Measurements from ENCODE around the gene OR8S1. TPM values are rescaled to one million over a fixed set of nuclear protein-coding genes. Genes with fewer than 3 reads are reported as not detected.
"Not testable (repeated sequence)": the region's sequence is repeated elsewhere in the genome, so short reads cannot be mapped to it uniquely, and the experiment has no call there.

The OR8S1 gene
- total RNA-seq, 1 donor from 2014 or later, result not detected

GRCh38 chr12:48545833-48546469 is 20.5 kb downstream of the OR8S1 start:
- no peaks in the 10 kb centered on the region for H3K27me3 ChIP-seq (ENCODE audit: control insufficient read depth, insufficient read depth, low read length)
- DNase-seq (ENCODE audit: low read depth) (no peak), FAIRE-seq (no peak)
- TF ChIP-seq CTCF (IDR thresholded peaks at IDR 0.05; ENCODE audit: insufficient read depth, low read length, severe bottlenecking), result no peak
- no peak overlapping the region for H3K4me3 ChIP-seq (ENCODE audit: low read depth, low read length)
- H3K36me3 ChIP-seq (ENCODE audit: control insufficient read depth, insufficient read depth, low read length), result no peaks in the 10 kb centered on the region

- not testable (repeated sequence) for DNase-seq (ENCODE audit: low read depth); FAIRE-seq; H3K4me3 ChIP-seq (ENCODE audit: low read depth, low read length); H3K36me3 ChIP-seq (ENCODE audit: control insufficient read depth, insufficient read depth, low read length); H3K27me3 ChIP-seq (ENCODE audit: control insufficient read depth, insufficient read depth, low read length)
Measured at GRCh38 chr12:48547012-48547411, 21.6 kb downstream of the OR8S1 start.

DNA sequence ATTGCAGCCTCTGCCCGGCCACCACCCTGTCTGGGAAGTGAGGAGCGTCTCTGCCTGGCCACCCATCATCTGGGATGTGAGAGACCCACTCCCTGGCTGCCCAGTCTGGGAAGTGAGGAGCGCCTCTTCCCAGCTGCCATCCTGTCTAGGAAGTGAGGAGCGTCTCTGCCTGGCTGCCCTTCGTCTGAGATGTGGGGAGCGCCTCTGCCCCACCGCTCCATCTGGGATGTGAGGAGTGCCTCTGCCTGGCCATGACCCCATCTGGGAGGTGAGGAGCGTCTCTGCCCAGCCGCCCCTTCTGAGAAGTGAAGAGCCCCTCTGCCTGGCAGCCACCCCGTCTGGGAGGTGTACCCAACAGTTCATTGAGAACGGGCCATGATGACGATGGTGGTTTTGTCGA is 26.2 kb downstream of the OR8S1 start:
- not testable (repeated sequence) for H3K4me3 ChIP-seq (ENCODE audit: low read depth, low read length); H3K36me3 ChIP-seq (ENCODE audit: control insufficient read depth, insufficient read depth, low read length); H3K27me3 ChIP-seq (ENCODE audit: control insufficient read depth, insufficient read depth, low read length); FAIRE-seq; DNase-seq (ENCODE audit: low read depth)

- H3K27me3 ChIP-seq (ENCODE audit: control insufficient read depth, insufficient read depth, low read length); H3K36me3 ChIP-seq (ENCODE audit: control insufficient read depth, insufficient read depth, low read length); FAIRE-seq; H3K4me3 ChIP-seq (ENCODE audit: low read depth, low read length): not testable (repeated sequence)
- DNase-seq (ENCODE audit: low read depth), result peak; percentile 47
Measured at GRCh38 chr12:48553666-48554343, 28.4 kb downstream of the OR8S1 start.

DNA sequence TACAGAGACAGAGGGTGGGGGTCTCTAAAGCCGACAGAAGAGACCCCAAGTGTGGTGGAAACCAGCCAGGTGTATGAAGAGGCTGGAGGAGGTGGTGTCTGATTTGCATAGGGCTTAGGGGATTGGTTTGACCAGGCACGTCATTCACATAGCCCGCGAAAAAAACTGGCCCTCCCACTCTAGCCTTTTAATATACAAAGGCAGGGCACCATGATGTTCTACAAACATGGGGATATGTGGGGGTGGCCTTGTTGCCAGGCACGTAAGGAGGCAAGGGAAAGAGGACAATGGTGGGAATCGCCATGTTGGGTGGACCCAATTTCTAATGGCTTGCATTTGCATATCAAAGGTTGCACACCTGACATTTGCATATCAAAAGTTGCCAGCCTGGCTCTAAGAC is 31.2 kb downstream of the OR8S1 start:
- FAIRE-seq, result no peak
- Histone ChIP-seq H3K4me3 (ENCODE audit: low read depth, low read length) (no peak overlapping the region), H3K36me3 (ENCODE audit: control insufficient read depth, insufficient read depth, low read length) (no peaks in the 10 kb centered on the region), H3K27me3 (ENCODE audit: control insufficient read depth, insufficient read depth, low read length) (no peaks in the 10 kb centered on the region)
- DNase-seq (ENCODE audit: low read depth), result no peak
- TF ChIP-seq CTCF (IDR thresholded peaks at IDR 0.05; ENCODE audit: insufficient read depth, low read length, severe bottlenecking), result no peak

GRCh38 chr12:48557919-48558318 is 32.5 kb downstream of the OR8S1 start:
- no peak for TF ChIP-seq CTCF (IDR thresholded peaks at IDR 0.05; ENCODE audit: insufficient read depth, low read length, severe bottlenecking)
- Histone ChIP-seq H3K36me3 (ENCODE audit: control insufficient read depth, insufficient read depth, low read length) (no peaks in the 10 kb centered on the region), H3K4me3 (ENCODE audit: low read depth, low read length) (no peak overlapping the region), H3K27me3 (ENCODE audit: control insufficient read depth, insufficient read depth, low read length) (no peaks in the 10 kb centered on the region)
- FAIRE-seq, result no peak
- DNase-seq (ENCODE audit: low read depth), result no peak

DNA sequence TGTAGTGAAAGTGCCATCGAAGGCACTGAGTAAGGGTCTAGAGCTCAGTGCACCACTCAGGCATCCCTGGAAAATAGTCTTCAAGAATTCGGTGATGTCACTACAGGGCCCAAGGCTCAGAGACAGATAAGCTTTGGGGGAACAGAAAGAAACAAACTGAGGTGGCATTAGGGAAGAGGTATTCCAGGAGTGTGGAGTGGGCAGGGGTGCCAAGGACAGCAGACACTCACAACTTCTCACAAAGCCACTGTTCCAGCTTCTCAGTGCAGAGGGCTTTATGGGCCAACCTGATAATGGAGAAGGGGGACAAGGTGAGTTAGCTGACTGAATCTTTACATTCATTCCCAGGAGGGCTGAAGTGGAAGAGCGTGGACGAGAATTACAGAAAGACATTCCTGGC is 42.3 kb downstream of the OR8S1 start:
- H3K36me3 ChIP-seq (ENCODE audit: control insufficient read depth, insufficient read depth, low read length), result no peaks in the 10 kb centered on the region
- no peaks in the 10 kb centered on the region for H3K27me3 ChIP-seq (ENCODE audit: control insufficient read depth, insufficient read depth, low read length)
- no peak for TF ChIP-seq CTCF (IDR thresholded peaks at IDR 0.05; ENCODE audit: insufficient read depth, low read length, severe bottlenecking)
- DNase-seq (ENCODE audit: low read depth) (no peak), FAIRE-seq (no peak)
- no peak overlapping the region for H3K4me3 ChIP-seq (ENCODE audit: low read depth, low read length)

Data from bronchial epithelial cell (primary cell).